ENCODE results near the gene UBE2Q2.
"Not testable (repeated sequence)": the region's sequence is repeated elsewhere in the genome, so short reads cannot be mapped to it uniquely, and the experiment has no call there.

The UBE2Q2 gene

DNA sequence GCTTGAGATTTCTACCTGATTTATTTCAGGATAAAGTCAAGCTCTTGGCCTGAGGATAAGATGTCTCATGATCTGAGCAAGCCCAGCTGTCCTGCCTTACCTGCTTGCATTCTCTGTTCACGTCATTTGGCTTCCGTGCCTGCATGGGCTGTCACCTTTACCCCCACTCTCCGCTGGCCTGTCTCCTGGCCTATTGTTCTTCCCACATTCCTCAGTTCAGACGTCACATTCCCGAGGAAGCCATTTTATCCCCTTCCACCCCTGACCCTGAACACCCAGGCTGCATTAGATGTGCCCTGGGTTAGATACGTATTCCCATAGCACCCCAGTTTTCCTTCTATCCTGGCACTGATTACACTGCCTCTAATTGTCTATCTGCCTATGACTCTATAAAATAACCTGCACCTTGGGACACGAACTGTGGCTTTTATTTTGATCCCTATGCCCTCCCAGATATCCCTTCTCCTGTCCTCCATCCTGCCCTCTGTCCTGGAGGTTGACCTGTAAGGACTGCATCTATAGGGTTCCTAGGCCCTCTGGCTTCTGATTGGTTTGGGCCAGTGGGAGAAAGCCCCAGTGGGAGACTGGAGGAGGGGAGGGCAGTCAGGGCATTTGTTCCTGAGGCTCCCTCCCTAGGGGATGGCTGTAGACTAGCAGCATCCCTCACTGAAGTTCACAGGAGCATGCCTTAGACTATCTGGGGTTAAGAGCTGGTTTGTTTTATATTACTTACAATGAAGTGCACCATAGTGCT, 19.2 kb upstream of the UBE2Q2 start:
- DNase-seq (ENCODE audit: low read depth in 3 of 3, low spot score in 1 of 3) = no peak

DNA sequence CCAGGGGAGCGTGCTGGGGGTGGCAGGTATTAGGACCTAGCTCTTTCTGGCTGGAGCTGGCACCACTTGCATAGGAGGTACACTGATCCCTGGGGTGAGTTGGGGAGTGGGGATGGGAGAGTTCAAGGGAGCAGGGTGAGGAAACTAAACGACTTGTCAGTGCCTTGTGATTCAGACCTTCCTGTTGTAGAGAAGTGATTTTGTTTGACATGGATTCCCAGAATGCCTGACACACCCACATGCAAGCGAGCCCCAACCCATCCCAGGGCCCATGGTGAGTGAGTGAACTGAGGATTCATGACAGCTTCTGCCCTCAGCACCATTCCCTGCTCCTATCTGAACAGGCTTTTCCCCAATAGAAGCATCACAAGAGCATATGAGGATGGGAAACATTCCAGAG, 15.6 kb upstream of the UBE2Q2 start:
- no peak for DNase-seq (ENCODE audit: low read depth in 3 of 3, low spot score in 1 of 3)

DNA sequence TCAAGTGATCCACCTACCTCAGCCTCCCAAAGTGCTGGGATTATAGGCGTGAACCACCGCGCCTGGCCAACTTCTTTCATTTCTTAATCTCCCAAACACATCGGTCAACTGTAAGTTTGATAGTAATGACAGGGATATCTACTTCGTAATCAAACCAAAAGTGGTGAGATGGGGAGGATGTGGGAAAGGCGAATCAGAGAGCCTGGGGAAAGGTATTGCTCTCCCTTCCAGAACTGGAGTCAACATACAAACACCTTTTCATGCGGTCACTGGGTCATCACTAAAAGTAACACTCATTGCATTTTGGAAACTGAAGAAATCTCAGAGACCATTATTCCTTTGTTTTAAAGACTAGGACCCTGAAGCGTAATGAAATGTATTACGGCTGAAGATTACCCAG, 14.8 kb upstream of the UBE2Q2 start:
- no peak for DNase-seq (ENCODE audit: low read depth in 3 of 3, low spot score in 1 of 3)

DNA sequence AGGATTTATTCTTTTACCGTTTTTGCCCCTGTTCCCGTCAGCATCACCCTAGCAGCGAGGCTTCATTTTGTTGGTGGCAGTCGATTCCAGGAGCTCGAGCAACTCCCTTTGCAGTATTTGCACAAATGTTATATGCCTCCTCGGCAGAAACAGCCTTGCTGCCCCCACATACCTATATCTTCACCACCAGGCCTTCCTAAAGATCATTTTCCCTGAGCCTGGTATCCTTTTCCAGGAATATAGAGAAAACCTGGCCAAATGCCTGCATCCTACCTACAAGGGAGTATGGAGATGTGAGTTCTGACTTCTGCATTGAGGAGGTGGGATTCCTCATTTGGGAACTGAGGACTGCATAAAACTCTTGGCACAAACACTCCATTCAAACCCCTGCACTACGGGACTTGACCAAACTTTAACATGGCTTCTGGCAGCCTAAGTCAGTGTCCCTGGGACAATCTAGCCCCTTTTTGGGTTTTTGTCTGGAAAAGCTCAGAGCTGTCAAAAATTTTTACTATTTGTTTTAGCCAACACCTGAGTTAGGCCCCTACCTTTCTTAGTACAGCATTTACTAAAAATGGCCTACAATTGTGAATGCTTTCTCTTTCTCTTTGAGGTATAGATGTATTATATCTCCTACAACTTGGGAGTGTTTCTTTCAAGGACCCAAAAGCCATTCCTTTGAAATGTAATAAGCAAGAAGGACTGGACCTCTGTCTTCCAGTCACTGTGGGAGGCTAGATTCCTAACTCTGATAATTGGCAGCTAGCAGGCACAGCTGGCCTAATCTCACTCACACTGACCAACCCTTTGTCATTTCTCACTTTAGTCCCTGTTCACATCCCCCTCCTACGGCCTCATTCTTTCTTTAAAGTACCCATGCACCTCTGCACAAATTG, 12.1 kb upstream of the UBE2Q2 start:
- no peak for DNase-seq (ENCODE audit: low read depth in 3 of 3, low spot score in 1 of 3)

DNA sequence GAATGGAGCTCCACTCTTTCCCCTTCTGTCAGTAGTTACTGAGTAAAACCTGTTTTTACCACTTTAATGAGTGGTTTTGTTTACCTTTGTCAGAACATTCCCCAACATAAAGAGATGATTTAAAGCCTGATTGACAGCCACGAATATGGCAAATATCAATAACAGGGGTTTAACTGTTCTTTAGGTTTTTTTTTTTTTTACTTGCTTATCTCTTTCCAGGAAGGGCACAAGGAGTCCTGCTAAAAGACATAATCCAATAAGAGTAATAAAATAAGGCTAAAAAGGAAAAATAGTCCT, 11.5 kb upstream of the UBE2Q2 start:
- DNase-seq (ENCODE audit: low read depth in 3 of 3, low spot score in 1 of 3) = no peak

DNA sequence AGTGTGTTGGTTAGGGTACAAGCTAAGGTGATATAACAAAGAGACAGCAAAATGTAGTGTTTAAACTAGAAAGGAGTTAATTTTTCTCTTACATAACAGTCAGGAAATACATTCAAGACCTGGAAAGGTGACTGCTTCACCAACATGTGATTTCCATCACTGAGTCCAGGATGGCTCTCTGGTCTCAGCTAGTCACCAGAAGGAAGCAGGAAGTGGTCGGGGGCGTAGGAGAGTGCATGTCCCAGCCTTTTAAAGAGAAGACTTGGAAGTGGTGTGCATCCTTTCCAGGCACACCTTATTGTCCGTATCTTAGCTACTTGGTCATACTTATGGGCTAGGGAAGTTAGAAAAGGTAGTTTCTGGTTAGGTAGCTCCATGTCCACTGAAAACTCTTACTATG, 11.1 kb upstream of the UBE2Q2 start:
- no peak for DNase-seq (ENCODE audit: low read depth in 3 of 3, low spot score in 1 of 3)

DNA sequence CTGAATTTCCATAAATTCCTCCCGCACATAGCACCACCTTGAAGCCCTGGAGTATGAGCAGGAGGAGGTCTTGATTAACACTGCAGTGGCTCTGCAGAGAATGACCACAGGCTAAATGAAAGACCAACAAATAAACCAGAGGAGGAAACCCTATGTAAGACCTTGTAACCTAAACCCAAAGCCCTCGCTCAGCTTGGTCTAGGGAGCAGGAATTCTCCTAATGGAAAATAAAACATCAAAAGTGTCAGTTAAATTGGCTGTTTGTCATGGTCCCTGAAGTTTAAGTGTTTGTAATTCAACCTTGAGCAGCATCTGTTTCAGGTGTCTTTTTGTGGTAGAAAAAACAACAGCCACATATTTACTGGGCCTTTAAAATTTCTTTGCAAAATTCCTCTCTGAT, 9.2 kb upstream of the UBE2Q2 start:
- no peak for DNase-seq (ENCODE audit: low read depth in 3 of 3, low spot score in 1 of 3)

DNA sequence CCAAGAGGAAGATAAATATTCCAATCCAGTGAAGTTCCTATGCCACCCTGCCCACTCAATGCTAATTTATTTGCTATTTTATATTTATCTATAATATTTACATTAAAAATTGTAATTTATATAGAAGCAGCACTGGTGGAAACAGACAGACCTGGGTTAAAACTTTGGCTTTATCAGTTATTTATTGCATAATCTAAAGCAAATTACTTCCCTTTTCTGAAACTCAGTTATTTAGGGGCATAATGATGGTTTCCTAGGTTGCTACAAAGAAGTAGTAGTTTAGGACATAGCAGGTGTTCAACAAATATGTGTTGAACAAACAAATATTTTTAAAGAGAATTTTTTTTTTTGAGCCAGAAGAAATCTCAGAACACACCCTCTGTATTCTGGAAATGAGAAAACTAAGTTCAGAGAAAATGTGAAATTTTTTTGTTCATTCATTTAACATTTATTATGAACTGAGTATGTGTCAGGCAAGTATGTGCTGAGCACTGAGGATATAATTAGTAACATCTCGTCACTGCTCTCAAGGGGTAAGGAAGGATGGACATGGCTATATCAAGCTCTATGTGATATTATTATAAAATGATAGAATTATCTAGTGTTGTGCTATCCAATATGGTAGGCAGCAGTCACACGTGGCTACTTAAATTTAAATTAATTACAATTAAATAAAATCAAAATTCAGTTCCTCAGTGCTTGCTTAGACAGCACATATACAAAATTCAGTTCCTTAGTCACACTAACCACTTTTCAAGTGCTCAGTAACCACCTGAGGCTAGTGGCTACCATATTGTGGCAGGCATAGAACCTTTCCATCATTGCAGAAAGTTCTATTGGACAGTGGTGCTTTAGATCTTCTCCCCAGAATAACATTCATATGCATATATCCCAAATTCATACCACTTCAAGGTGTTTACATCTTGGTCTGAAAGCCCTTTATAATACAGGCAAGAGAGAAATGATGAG, 7.0 kb upstream of the UBE2Q2 start:
- DNase-seq (ENCODE audit: low read depth in 3 of 3, low spot score in 1 of 3) = no peak

DNA sequence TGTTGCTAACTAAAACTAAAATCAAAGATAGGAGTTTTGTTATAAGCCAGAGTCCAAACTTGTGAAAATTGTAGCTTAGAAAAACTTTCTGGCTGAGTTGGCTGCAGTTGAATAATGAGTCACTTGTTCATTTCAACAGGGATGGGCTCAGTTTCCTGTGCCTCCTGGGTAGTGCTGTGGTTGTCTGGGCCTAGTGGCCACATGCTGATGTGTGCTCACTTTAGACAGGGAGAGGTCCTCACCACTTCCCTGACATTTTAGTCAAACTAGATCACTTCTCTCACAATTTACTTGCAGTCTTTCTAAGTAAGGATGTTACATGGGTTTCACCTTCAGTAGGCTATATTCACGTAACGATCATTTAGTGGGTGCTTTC, 6.3 kb upstream of the UBE2Q2 start:
- no peak for DNase-seq (ENCODE audit: low read depth in 3 of 3, low spot score in 1 of 3)

DNA sequence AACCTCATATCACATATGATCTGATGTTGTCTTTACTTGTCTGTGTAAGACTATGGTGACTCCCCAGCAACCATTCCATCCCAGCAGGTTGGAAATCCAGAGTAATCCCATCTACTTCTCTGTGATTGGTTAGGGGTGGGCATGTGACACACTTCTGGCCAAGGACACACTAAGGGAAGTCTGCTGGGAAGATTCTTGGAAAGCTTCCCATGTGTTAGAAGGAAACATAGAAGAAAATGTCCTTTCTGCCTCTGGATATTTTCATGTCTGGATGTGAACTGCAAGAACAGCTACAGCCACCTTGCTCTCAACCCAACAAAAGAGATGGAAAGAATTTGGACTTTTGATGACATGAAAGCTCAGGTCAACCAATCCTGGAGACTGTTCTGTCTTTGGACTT, 2.6 kb upstream of the UBE2Q2 start:
- DNase-seq (ENCODE audit: low read depth in 3 of 3, low spot score in 1 of 3) = no peak

DNA sequence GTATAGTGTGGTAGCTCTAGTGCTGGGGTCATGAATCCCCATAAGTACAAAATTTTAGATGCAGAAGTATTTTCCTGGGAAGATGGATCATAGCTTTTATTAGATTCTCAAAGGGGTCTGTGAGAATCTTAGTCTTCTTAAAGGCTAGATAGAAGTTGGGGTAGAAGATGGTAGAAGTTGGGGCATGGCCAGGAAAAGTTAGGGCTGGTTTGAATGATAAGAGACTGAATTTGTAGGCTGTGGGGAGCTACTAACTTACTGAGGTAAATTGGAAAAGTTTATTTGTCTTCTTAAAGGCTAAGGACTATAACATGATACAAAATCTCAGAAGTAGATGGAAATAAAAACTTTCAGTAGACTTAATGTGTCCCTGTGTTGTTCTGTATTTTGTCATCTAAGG, 1.6 kb upstream of the UBE2Q2 start:
- no peak for DNase-seq (ENCODE audit: low read depth in 3 of 3, low spot score in 1 of 3)

DNA sequence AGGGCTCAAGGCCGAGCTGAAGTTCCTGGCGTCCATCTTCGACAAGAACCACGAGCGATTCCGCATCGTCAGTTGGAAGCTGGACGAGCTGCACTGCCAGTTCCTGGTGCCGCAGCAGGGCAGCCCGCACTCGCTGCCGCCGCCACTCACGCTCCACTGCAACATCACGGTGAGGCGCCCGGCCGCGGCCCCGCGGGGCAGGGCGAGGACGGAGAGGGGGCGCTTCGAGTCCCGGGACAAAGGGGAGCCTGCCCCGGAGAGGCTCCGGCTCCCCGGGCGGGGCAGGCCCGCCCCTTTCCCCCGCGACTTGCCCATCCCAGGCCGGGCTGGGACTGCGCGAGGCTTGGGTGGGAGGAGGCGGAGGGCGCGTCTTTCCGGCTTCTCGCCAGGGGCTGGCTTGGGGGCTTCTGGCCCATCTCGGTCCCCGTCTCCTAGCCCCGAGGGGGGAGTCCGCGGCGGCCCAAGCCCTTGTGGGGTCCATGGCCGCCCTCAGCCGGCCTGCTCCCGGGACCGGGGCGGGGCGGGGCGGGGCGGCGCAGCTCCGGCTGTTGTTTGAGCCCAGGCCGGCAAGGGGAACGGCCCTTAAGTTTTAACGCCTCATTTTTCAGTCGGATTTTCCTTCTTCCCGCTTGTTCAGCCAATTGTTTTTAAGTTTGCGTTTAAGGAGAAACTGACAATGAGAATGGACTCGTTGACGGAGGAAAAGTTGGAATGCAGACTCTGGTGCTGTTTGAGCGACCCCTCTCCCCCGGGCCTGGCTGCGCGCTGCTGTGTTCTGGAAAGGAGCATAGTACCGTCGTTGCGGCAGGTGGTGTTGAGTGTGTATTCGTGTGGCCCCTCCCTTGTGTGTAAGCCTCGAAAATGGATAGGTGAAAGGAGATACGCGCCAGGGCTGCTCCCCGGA, 683 bp downstream of the UBE2Q2 start:
- peak in 2 of 3 donors; percentile 7 to 34 for DNase-seq (ENCODE audit: low read depth in 3 of 3, low spot score in 1 of 3)

DNA sequence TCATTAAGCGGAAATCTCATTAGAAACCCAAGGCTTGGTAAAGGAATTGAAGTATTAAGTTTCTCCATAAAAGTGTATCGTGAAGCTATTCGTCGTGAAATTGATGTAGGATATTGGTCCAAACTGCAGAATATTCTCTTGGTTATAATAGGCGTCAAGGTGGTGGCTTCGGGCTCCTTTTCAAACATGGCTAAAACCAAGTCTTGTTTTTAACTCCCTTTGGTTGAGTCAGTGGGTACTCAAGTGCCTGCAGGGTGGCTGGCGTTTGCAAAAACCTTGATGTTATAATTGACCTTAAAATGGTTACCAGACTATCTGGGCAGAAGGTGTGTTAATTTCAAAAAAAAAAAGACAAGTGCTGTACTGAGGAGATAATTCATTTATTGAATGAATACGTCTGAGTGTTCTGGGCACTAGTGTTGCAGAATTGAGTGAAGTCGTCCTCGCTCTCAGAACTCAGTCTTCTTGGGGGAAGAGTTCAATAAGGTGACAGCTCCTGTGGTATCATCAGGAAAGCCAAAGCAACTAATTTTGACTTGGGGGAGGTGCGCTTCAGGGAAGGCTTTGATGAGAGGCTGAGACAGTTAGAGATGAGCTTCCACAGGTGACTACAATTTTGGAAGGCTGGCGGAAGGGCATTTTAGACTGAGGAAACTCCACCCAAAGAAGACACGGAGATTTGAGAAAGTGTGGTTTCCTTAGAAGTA, 1.5 kb downstream of the UBE2Q2 start:
- no peak for DNase-seq (ENCODE audit: low read depth in 3 of 3, low spot score in 1 of 3)

DNA sequence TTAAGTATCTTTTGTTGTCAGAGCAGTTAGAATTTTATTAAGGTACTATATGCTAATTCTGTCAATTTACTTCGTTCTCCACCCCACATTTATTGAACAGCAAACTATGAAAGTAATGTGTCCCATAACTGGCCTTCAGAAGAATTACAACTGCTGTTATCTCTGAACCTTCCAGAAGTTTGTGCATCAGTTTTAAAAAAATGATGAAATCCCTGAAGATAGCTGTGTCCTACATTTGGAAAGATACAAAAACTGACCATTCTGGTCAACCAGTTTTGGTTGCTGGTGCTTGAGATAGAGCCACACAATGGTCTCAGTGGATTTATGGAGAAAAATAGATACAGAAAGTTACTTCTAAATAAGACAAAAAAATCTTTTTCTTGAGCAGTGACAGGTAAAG, 5.9 kb downstream of the UBE2Q2 start:
- no peak for DNase-seq (ENCODE audit: low read depth in 3 of 3, low spot score in 1 of 3)

DNA sequence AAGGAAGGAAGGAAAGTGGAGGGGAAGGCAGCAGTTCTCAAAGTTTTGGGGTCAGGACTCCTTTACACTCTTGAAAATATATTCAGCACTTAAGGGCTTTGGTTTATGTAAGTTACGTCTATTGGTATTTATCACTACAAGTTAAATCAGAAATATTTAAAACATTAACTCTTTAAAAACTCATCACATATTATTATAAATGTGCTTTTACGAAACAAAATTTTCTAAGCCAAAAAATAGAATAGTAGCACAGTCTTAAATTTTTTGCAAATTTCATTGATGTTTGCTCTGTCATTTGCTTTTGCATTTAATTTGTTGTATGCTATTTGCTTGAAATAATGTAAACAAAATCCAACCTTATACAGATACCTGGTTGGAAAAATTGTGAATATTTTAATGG, 7.5 kb downstream of the UBE2Q2 start:
- no peak for DNase-seq (ENCODE audit: low read depth in 3 of 3, low spot score in 1 of 3)

DNA sequence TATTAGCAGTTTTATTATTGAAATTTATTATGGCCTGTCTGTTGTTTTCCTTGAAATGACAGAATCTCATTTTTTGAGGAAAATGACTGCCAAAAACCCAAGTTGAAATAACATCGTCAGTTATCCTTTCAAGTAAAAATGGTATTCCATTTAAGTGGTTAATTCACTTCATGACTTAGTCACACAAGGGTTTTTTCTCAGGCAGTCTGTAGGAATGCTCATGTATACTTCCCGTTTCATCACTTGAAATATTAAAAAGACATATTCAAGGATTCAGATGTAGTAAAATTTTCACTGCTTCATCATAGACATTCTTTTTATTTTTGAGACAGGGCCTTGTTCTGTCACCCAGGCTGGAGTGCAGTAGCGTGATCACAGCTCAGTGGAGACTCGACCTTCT, 8.3 kb downstream of the UBE2Q2 start:
- DNase-seq (ENCODE audit: low read depth in 3 of 3, low spot score in 1 of 3) = not testable (repeated sequence)

DNA sequence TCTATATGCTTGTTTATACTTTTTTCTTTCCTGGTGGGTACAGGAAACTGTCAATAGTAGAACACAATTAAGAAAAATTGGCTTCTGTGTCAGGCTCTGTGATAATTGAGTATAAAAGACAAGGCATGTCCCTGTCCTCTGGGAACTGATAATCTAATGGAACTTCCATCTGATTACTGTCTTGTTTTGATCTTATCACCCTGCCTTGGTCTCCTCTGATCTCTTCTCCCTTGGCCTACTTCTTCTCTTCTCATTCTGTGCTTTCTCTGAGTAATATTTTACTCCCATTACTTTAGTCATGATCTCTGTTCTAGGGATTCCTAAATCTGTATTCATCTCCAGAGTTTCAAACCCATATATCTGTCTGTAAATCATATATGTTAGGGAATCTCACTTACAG, 14.6 kb downstream of the UBE2Q2 start:
- no peak for DNase-seq (ENCODE audit: low read depth in 3 of 3, low spot score in 1 of 3)

DNA sequence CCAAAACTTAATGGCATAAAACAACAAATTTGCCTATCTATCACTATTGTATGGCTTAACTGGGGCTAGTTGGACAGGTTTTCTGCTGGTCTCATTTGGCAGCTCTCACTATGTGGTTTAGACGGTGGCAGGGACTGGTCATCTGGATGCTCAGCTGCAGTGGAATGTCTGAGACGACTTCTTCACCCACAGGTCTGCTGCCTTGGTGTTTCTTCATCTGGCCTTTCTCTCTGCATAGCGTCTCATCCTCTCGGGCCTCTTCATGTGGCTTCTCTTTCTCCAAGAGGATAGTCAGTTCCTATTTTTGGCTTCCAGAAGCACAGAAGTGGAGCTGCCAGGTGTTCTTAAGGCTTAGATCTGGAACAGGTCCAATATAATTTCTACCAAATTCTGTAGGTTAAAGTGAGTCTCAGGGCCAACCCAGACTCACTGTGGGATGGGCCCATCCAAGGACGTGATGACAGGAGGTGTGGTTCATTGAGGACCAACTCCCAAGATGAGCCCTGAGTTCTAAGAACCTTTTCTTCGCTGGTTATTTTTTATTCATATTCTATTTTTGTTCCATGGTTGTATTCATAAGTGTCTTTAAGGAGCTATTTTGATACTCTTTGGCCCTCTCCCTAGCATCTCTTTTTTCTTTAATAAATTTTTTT, 18.6 kb downstream of the UBE2Q2 start:
- DNase-seq (ENCODE audit: low read depth in 3 of 3, low spot score in 1 of 3) = no peak

DNA sequence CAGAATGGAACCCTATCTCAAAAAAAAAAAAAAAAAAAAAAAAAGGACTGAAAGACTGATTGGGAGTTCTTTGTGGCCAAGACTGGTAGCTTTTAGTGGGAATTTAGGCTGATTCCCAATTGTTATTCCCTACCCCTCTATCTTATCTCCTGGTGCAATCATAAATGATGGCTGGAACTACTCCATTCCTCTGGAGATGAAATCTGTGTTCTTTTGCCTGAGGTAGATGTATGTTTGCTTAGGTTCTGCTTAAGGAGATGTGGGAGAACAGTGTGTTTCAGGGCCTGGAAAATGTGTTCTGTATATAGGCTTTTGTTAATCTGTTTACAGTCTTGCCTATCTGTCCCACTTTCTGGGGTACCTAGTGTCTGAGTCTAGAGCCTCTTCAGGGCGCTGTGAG, 19.5 kb downstream of the UBE2Q2 start:
- no peak for DNase-seq (ENCODE audit: low read depth in 3 of 3, low spot score in 1 of 3)
